Ishikawa (cell line): Measurements from ENCODE around the gene MRPL57.

Experiments
- CEBPB ChIP-seq: IDR thresholded peaks from 2 replicates; pipeline ENCODE4 v1.6.1; 2012
- CREB1 ChIP-seq: IDR thresholded peaks from 2 replicates; pipeline ENCODE4 v1.6.1; 2012; ENCODE audit warnings: low read depth
- EGR1 ChIP-seq: IDR thresholded peaks from 2 replicates; pipeline ENCODE4 v1.6.1; 2012
- EP300 ChIP-seq: IDR thresholded peaks from 2 replicates; pipeline ENCODE4 v1.6.1; 2012; ENCODE audit warnings: borderline replicate concordance
- FOXM1 ChIP-seq: IDR thresholded peaks from 2 replicates; pipeline ENCODE4 v1.6.1; 2012; ENCODE audit warnings: low read depth, borderline replicate concordance
- MAX ChIP-seq: IDR thresholded peaks from 2 replicates; pipeline ENCODE4 v1.6.1; 2012
- NFIC ChIP-seq: IDR thresholded peaks from 2 replicates; pipeline ENCODE4 v1.6.1; 2012
- RAD21 ChIP-seq: IDR thresholded peaks from 2 replicates; pipeline ENCODE4 v1.6.1; 2012; ENCODE audit warnings: low read depth
- REST ChIP-seq: IDR thresholded peaks from 2 replicates; pipeline ENCODE4 v1.6.1; 2012; ENCODE audit warnings: low read depth, mild to moderate bottlenecking
- TAF1 ChIP-seq: IDR thresholded peaks from 2 replicates; pipeline ENCODE4 v1.6.1; 2012; ENCODE audit warnings: low read depth, mild to moderate bottlenecking
- TCF12 ChIP-seq: IDR thresholded peaks from 2 replicates; pipeline ENCODE4 v1.6.1; 2012; ENCODE audit warnings: low read depth
- TEAD4 ChIP-seq: IDR thresholded peaks from 2 replicates; pipeline ENCODE4 v1.6.1; 2012
- USF1 ChIP-seq: IDR thresholded peaks from 2 replicates; pipeline ENCODE4 v1.6.1; 2012
- YY1 ChIP-seq: IDR thresholded peaks from 2 replicates; pipeline ENCODE4 v1.6.1; 2012; ENCODE audit warnings: low read depth

- no peak for TF ChIP-seq YY1
- TF ChIP-seq TAF1 = no peak
- TF ChIP-seq REST = no peak
- TF ChIP-seq EP300 = no peak
- no peak for TF ChIP-seq RAD21
- no peak for TF ChIP-seq TCF12
- no peak for TF ChIP-seq TEAD4
- no peak for TF ChIP-seq CEBPB
- TF ChIP-seq MAX = no peak
- no peak for TF ChIP-seq EGR1
- TF ChIP-seq CREB1 = no peak
- no peak for TF ChIP-seq NFIC
- no peak for TF ChIP-seq FOXM1
- TF ChIP-seq USF1 = no peak
Measured at GRCh38 chr13:21130116-21130515, 46.3 kb upstream of the MRPL57 start.
